Endothelial cell of umbilical vein (primary cell): ENCODE results near the gene ITGA11. TPM values are rescaled to one million over a fixed set of nuclear protein-coding genes. Genes with fewer than 3 reads are reported as not detected.

Experiments
- BruUV-seq: library from RNA; stranded (reverse); fragments of 400-500 nt; replicated peaks from 2 replicates; lab custom pipeline; 2021; lab: Mats Ljungman, UMichigan
- CTCF ChIA-PET: fragments of 300-600, 350-600 bp; sonication (Branson Sonifier 250); formaldehyde crosslinking; loops from one replicate; lab custom pipeline; 2021; ENCODE audit warnings: antibody characterized with exemption, inconsistent platforms; lab: Charles Lee
- POLR2A ChIA-PET: fragments of 300-600, 350-600 bp; sonication (Branson Sonifier 250); formaldehyde crosslinking; loops from one replicate; lab custom pipeline; 2021; ENCODE audit warnings: antibody characterized with exemption, inconsistent platforms; lab: Charles Lee
- DNase-seq: peaks from one replicate; pipeline ENCODE4 v3.0.0-alpha.2; 2011; ENCODE audit warnings: low read depth, low spot score
- FAIRE-seq: peaks from 2 replicates; lab custom pipeline; 2011; peaks lifted over from hg19 to GRCh38; lab: Jason Lieb, UNC
- H2AFZ ChIP-seq: 2 replicates; pipeline ENCODE4 v1.6.0; 2012; ENCODE audit warnings: low read depth, low read length, control low read depth, inconsistent platforms
- H3K27ac ChIP-seq: 2 replicates; pipeline ENCODE4 v1.5.1; 2011; ENCODE audit warnings: low read depth, mild to moderate bottlenecking, control low read depth, low read length, moderate library complexity; ENCODE audit not compliant: insufficient read depth
- H3K27me3 ChIP-seq, 2 experiments: 2 replicates each; pipeline versions ENCODE4 v1.6.0 to v1.6.1; 2011; ENCODE audit warnings: low read length in 2 of 2, mixed read lengths in 1 of 2; ENCODE audit not compliant: control insufficient read depth in 2 of 2, insufficient read depth in 2 of 2
- H3K36me3 ChIP-seq, 2 experiments: 2 replicates in 1 of 2; 3 replicates in 1 of 2; pipeline ENCODE4 v1.5.1; 2011; ENCODE audit warnings: low read length in 2 of 2, mild to moderate bottlenecking in 1 of 2, moderate library complexity in 1 of 2; ENCODE audit not compliant: control insufficient read depth in 2 of 2, insufficient read depth in 2 of 2; ENCODE audit errors: extremely low read depth in 1 of 2
- H3K4me1 ChIP-seq: 3 replicates; pipeline ENCODE4 v1.5.1; 2011; ENCODE audit warnings: mild to moderate bottlenecking, low read length; ENCODE audit not compliant: control insufficient read depth, insufficient read depth; ENCODE audit errors: extremely low read depth
- H3K4me2 ChIP-seq: 2 replicates; pipeline ENCODE4 v1.6.1; 2011; ENCODE audit warnings: low read length, control low read depth, mixed read lengths; ENCODE audit not compliant: insufficient read depth
- H3K4me3 ChIP-seq, 3 experiments: fragments of 200-600 bp in 1 of 3; sonication (generic), shearing (Covaris generic) in 1 of 3; replicated peaks in 1 of 3; 2 replicates each; pipeline ENCODE4 v1.5.1; 2011 to 2016; ENCODE audit warnings: control low read depth in 3 of 3, low read length in 3 of 3, mild to moderate bottlenecking in 2 of 3, inconsistent platforms in 1 of 3, low read depth in 1 of 3, moderate library complexity in 1 of 3; ENCODE audit not compliant: insufficient read depth in 1 of 3
- H3K79me2 ChIP-seq: 2 replicates; pipeline ENCODE4 v1.6.0; 2012; ENCODE audit warnings: low read length, inconsistent platforms; ENCODE audit not compliant: control insufficient read depth, insufficient read depth
- H3K9ac ChIP-seq: replicated peaks from 2 replicates; pipeline ENCODE3; 2011; ENCODE audit warnings: low read length, control low read depth; ENCODE audit not compliant: insufficient read depth; ENCODE audit errors: extremely low read depth
- H3K9me1 ChIP-seq: replicated peaks from 3 replicates; pipeline ENCODE4 v1.6.0; 2011; ENCODE audit warnings: mild to moderate bottlenecking, low read length; ENCODE audit not compliant: control insufficient read depth, insufficient read depth; ENCODE audit errors: extremely low read depth
- H3K9me3 ChIP-seq: replicated peaks from 2 replicates; pipeline ENCODE4 v1.5.1; 2012; ENCODE audit warnings: low read length, inconsistent platforms; ENCODE audit not compliant: control insufficient read depth, insufficient read depth
- H4K20me1 ChIP-seq: replicated peaks from 2 replicates; pipeline ENCODE3; 2011; ENCODE audit warnings: mild to moderate bottlenecking, low read length; ENCODE audit not compliant: control insufficient read depth, insufficient read depth; ENCODE audit errors: extremely low read depth
- EZH2 ChIP-seq: IDR thresholded peaks from 2 replicates; pipeline ENCODE4 v1.6.1; 2012; ENCODE audit warnings: borderline replicate concordance, low read depth, mild to moderate bottlenecking, moderate library complexity, low read length, inconsistent platforms; ENCODE audit not compliant: severe bottlenecking
- FOS ChIP-seq: IDR thresholded peaks from 2 replicates; pipeline ENCODE4 v1.6.1; 2011; ENCODE audit warnings: mild to moderate bottlenecking, low read length, moderate library complexity, borderline replicate concordance; ENCODE audit not compliant: insufficient read depth
- GATA2 ChIP-seq: IDR thresholded peaks from 2 replicates; pipeline ENCODE4 v1.7.0; 2011; ENCODE audit warnings: low read depth, mild to moderate bottlenecking, moderate library complexity, mixed read lengths, low read length; ENCODE audit not compliant: insufficient read length, insufficient read depth
- JUN ChIP-seq: IDR thresholded peaks from 2 replicates; pipeline ENCODE4 v1.6.1; 2011; ENCODE audit warnings: borderline replicate concordance, low read depth; ENCODE audit not compliant: insufficient read length, insufficient read depth
- MYC ChIP-seq: IDR thresholded peaks from one replicate; pipeline ENCODE4 v1.6.1; 2011; ENCODE audit warnings: mild to moderate bottlenecking, low read depth, low read length
- POLR2A ChIP-seq: IDR thresholded peaks from 2 replicates; pipeline ENCODE4 v1.6.1; 2012; ENCODE audit warnings: low read depth, mild to moderate bottlenecking, control low read depth, low read length
- dilution Hi-C: fragments of 300-500 bp; cut with MboI; formaldehyde crosslinking; loops from one replicate; pipeline ENCODE4 v1.15.0; 2019; ENCODE audit warnings: low sequenced_read_pairs; ENCODE audit not compliant: extremely low pct_ligation_motif_present
- intact Hi-C: fragments of 100-400 bp; cut with micrococcal nuclease; formaldehyde crosslinking; loops from one replicate; pipeline ENCODE4 v1.10.0; 2022
- polyA plus RNA-seq, 4 experiments: library from polyadenylated mRNA; depleted of rRNA in 3 of 4; stranded (reverse) in 3 of 4; unstranded in 1 of 4; fragments of >200 nt; gene quantifications; 2 replicates each; pipeline versions ENCODE4 v1.2.1 to v1.2.3, GENCODE V29; 2011 to 2012; ENCODE audit warnings: missing spikeins in 1 of 4
- total RNA-seq: library from RNA; stranded (reverse); gene quantifications from 2 replicates; pipeline ENCODE4 v1.2.3, GENCODE V29; 2021
- TF ChIP-seq, protein P1 (sequence below): IDR thresholded peaks from 2 replicates; pipeline ENCODE4 v1.6.1; 2011; ENCODE audit not compliant: insufficient read depth, insufficient read length
- TF ChIP-seq, protein P2 (sequence below), 2 donors: IDR thresholded peaks; 1 replicate in 1 of 2; 2 replicates in 1 of 2; pipeline ENCODE4 v1.5.1; 2011; ENCODE audit warnings: low read length in 2 of 2, mild to moderate bottlenecking in 2 of 2, moderate library complexity in 2 of 2, control low read depth in 1 of 2, inconsistent platforms in 1 of 2, low read depth in 1 of 2; ENCODE audit not compliant: insufficient read depth in 1 of 2; ENCODE audit errors: extremely low read depth in 1 of 2

Gene ITGA11
- total and polyA plus RNA-seq, 2 donors (not counting 3 experiments of a cell fraction or from before 2014, with no cell fraction given): 0.18 to 1.0 TPM

DNA sequence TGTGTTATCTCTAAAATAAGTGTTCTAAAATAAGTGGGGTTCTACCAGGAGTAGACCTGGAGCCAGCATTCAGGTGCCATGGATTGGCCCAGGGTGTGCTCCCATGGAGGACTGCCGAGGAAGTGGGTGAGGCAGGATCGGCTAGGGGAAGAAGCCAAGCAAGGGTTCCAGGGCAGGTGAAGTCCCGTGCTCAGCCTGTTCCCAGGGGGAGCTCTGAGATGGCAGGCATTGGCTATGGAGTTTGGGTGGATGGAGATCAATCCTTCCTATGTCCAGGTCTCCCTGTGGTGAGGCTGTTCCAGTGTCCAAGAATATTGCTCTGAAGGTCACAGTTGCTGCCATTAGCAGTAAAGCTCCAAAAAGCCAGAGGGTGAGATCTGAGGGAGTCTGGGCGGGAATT lies 46.9 kb upstream of the ITGA11 start:
- peaks cover 3 to 11% of the 10 kb centered on the region in 2 experiments for H3K27me3 ChIP-seq
- no peaks in the 10 kb centered on the region for H3K9me1 ChIP-seq
- H3K4me2 ChIP-seq: no peak overlapping the region
- BruUV-seq: no TSS peak
- H3K4me3 ChIP-seq: no peak overlapping the region
- no peak overlapping the region for H2AFZ ChIP-seq
- intact Hi-C loops (no loop called here), dilution Hi-C loops (no loop called here)
- TF ChIP-seq, protein P1, sequence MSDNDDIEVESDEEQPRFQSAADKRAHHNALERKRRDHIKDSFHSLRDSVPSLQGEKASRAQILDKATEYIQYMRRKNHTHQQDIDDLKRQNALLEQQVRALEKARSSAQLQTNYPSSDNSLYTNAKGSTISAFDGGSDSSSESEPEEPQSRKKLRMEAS: no peak
- TF ChIP-seq FOS (no peak), JUN (no peak)
- TF ChIP-seq, protein P2, sequence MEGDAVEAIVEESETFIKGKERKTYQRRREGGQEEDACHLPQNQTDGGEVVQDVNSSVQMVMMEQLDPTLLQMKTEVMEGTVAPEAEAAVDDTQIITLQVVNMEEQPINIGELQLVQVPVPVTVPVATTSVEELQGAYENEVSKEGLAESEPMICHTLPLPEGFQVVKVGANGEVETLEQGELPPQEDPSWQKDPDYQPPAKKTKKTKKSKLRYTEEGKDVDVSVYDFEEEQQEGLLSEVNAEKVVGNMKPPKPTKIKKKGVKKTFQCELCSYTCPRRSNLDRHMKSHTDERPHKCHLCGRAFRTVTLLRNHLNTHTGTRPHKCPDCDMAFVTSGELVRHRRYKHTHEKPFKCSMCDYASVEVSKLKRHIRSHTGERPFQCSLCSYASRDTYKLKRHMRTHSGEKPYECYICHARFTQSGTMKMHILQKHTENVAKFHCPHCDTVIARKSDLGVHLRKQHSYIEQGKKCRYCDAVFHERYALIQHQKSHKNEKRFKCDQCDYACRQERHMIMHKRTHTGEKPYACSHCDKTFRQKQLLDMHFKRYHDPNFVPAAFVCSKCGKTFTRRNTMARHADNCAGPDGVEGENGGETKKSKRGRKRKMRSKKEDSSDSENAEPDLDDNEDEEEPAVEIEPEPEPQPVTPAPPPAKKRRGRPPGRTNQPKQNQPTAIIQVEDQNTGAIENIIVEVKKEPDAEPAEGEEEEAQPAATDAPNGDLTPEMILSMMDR (IDR thresholded peaks at IDR 0.05; ENCODE audit: extremely low read depth in 1 of 2, insufficient read depth in 1 of 2, low read depth in 1 of 2, low read length in 2 of 2): no peak
- no peaks in the 10 kb centered on the region for H3K36me3 ChIP-seq
- H3K4me1 ChIP-seq: no peaks in the 10 kb centered on the region
- DNase-seq: no peak
- no peaks in the 10 kb centered on the region for H3K79me2 ChIP-seq
- H3K9ac ChIP-seq: no peak overlapping the region
- H4K20me1 ChIP-seq: no peaks in the 10 kb centered on the region
- CTCF ChIA-PET: no interaction called here
- H3K9me3 ChIP-seq: no peaks in the 10 kb centered on the region
- POLR2A ChIA-PET: no interaction called here
- FAIRE-seq: no peak
- no peak overlapping the region for H3K27ac ChIP-seq

- FAIRE-seq (no peak), DNase-seq (no peak)
- no peaks in the 10 kb centered on the region for H4K20me1 ChIP-seq
- no peak overlapping the region for H3K27ac ChIP-seq
- H2AFZ ChIP-seq: no peak overlapping the region
- TF ChIP-seq JUN (no peak), FOS (no peak), EZH2 (no peak), POLR2A (no peak), GATA2 (no peak), MYC (no peak)
- TF ChIP-seq, protein P1: no peak
- TF ChIP-seq, protein P2 (IDR thresholded peaks at IDR 0.05; ENCODE audit: extremely low read depth in 1 of 2, insufficient read depth in 1 of 2, low read depth in 1 of 2, low read length in 2 of 2): no peak
- H3K9me3 ChIP-seq: no peaks in the 10 kb centered on the region
- H3K9ac ChIP-seq: no peak overlapping the region
- H3K4me1 ChIP-seq: no peaks in the 10 kb centered on the region
- no TSS peak for BruUV-seq
- H3K4me2 ChIP-seq: no peak overlapping the region
- no peaks in the 10 kb centered on the region for H3K9me1 ChIP-seq
- CTCF ChIA-PET: interaction anchor here (1.3 kb wide), 1 partner anchor 8 kb away, joined by 4 read pairs; no protein-coding TSS in a partner anchor
- H3K4me3 ChIP-seq: no peak overlapping the region
- no peaks in the 10 kb centered on the region for H3K36me3 ChIP-seq
- POLR2A ChIA-PET: no interaction called here
- peaks cover 5 to 7% of the 10 kb centered on the region in 2 experiments for H3K27me3 ChIP-seq
- dilution Hi-C loops (no loop called here), intact Hi-C loops (no loop called here)
- H3K79me2 ChIP-seq: no peaks in the 10 kb centered on the region
These were observed 43.5 kb upstream of the ITGA11 start for GRCh38 chr15:68475449-68475848.
